IPS-NIHi7 (cell line): ENCODE results near the gene WDR70.
"Not testable (repeated sequence)": the region's sequence is repeated elsewhere in the genome, so short reads cannot be mapped to it uniquely, and the experiment has no call there.

Source experiments
- DNase-seq: peaks from one replicate; pipeline ENCODE4 v3.0.0; 2012; ENCODE audit warnings: mixed read lengths; ENCODE audit errors: extremely low spot score

WDR70 gene

DNA sequence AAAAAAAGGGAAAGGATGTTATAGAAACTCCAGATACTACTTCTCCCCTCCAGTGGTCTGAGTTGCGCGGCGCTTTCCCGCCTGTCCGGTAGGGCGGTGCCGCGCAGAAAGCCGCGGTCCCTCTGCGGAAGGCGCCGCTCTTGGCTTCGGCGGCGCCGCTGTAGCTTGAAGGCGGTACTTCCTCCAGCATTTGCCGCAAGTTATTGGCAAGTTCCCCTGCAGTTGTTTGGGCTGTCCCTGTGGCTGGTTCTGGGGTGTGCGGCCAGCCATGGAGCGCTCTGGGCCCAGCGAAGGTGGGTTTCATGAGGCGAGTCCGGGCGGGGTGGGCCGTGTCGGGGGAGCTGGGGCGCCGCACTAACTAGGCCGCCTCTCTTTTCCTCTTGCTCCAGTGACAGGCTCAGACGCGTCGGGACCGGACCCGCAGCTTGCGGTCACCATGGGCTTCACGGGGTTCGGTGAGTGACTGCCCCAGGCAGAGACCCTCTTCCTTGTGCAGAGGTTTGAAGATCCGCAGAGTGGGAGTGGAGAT lies at the start of gene WDR70:
Gene WDR70 (plus strand): TSS at position 219 of the 529 bp plus-strand sequence. CDS start 50 bp downstream, at position 269.
- peak; percentile 77 for DNase-seq

DNA sequence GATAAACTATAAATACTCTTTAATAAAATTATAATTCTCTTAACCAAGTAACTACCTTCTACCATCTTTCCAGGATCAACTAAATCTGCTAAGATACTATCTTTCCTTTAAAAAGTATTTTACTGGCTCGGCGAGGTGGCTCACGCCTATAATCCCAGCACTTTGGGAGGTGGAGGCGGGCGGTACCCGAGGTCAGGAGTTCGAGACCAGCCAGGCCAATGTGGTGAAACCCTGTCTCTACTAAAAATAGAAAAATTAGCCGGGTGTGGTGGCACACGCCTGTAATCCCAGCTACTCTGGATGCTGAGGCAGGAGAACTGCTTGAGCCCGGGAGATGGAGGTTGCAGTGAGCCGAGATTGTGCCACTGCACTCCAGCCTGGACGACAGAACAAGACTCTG lies 44.4 kb upstream of the WDR70 start:
- not testable (repeated sequence) for DNase-seq

GRCh38 chr5:37342741-37343140 lies 36.4 kb upstream of the WDR70 start:
- not testable (repeated sequence) for DNase-seq

- no peak for DNase-seq
These were observed 24.0 kb upstream of the WDR70 start for GRCh38 chr5:37355161-37355560.

- no peak for DNase-seq
These were observed 8.6 kb upstream of the WDR70 start for GRCh38 chr5:37370550-37370863.

DNA sequence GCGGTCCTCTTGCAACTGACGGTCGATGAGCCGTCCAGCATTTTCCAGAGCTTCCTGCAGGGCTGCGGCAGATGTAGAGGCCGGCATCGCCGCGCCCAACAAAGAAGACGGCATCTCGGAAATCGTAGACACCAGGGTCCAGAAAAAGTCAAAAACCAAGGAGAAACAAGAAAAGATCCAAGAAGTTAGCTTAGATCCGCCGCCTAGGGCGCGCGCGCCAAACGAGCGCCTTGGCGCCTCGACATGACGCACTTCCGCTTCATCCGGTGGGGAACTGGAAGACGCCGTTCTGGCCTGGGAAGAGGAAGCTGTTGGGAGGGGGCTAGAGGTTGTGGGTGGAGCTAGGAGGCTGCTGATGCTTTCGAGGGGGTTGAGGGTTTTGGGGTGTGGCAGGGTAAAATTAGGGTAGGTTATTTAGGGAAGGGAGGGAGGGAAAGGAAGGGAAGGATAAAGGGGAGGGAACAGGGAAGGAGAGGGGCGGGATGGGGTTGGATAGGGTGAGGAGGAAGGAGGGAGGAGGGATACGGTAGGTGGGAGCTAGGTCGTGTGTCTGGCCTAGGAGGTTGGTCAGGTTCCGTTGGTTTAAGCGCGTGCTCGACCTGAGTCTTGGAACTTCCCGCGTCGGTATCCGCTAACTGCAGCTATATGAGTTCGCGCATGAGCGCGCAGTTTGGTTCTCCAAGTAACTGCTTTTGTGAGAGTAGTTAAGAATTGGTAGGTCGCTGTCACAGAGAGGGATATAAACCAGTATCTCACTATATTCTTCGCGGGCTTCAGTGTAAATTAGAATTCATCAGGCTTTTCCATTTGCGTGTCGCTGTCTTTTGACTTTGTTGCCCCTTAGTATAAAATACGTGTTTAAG lies 8.0 kb upstream of the WDR70 start, which contains the start of gene NUP155:
Gene NUP155 (minus strand): TSS at position 243 of the 863 bp plus-strand sequence. CDS start 129 bp downstream, at position 114.
- peak; percentile 97 for DNase-seq

DNA sequence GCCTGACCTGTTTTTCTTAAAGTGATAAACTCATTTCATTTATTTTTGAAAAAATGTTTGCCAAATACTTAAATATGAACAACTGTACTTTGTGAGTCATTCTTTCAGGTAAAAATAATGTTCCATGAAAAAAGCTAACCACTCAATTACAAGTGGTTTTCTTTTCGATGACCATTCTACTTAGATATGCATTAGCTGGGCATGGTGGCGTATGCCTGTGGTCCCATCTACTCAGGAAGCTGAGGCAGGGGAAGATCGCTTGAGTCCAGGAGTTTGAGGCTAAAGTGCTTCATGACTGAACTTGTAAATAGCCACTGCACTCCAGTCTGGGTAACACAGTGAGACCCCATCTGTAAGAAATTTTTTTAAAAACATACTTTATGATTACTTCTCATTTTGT lies 4.0 kb upstream of the WDR70 start:
- DNase-seq, result no peak

- DNase-seq, result not testable (repeated sequence)
These were observed 1.1 kb upstream of the WDR70 start for GRCh38 chr5:37378066-37378465.

DNA sequence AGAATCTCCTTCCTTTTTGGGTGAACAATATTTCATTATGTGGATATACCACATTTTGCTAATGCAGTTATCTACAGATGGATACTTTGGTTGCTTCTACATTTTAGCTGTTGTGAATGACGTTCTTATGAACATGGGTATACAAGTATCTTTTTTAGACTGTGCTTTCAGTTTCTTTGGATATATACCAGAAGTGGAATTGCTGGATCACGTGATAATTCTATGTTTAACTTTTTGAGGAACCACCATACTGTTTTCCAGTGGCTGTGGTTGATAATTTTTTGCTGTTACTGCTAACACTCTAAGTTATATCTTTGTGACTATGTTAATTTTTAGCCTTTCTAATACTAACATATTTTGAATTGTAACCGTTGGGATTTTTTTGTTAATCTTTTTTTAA lies 12.5 kb downstream of the WDR70 start:
- no peak for DNase-seq

DNA sequence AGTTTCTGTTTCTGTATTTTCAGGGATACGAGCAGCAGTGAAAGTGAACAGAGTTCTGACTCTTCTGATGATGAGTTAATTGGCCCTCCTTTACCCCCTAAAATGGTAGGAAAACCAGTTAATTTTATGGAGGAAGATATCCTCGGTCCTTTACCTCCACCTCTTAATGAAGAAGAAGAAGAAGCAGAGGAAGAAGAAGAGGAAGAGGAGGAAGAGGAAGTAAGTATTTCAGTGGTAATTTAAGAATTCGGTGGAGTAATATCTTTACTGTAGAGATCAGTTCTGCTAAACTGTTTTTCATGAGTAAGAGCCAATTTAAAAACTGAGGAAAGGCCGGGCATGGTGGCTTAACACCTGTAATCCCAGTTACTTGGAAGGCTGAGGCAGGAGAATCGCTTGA lies 17.2 kb downstream of the WDR70 start:
- DNase-seq, result no peak

GRCh38 chr5:37400501-37400900 lies 21.4 kb downstream of the WDR70 start:
- DNase-seq, result no peak

- DNase-seq, result no peak
These were observed 33.4 kb downstream of the WDR70 start for GRCh38 chr5:37412515-37412914.

GRCh38 chr5:37415456-37415855 lies 36.3 kb downstream of the WDR70 start:
- not testable (repeated sequence) for DNase-seq

GRCh38 chr5:37417347-37417746 lies 38.2 kb downstream of the WDR70 start:
- DNase-seq, result no peak

- DNase-seq, result no peak
These were observed 45.3 kb downstream of the WDR70 start for GRCh38 chr5:37424441-37424840.

- DNase-seq, result no peak
These were observed 48.9 kb downstream of the WDR70 start for GRCh38 chr5:37428044-37428443.

- no peak for DNase-seq
These were observed 56.1 kb downstream of the WDR70 start for GRCh38 chr5:37435261-37435660.

GRCh38 chr5:37436146-37436934 lies 57.2 kb downstream of the WDR70 start:
- DNase-seq, result no peak

DNA sequence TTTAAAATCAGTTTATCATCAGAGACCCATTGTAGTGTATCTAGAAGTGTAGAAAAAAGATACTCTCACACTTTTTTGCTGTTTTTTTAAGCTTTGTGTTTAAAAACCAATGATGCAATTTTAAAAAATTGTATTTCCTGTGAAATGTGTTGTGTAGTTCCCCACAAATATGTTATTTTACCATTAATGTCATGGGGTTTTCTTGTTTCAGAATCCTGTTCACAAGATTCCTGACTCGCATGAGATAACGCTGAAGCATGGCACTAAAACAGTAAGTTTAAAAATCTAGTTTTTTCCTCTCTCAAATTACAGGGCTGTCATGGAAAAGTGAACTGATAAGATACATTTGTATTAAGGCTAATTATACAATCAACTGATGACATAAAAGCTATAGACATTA lies 58.6 kb downstream of the WDR70 start:
- no peak for DNase-seq

DNA sequence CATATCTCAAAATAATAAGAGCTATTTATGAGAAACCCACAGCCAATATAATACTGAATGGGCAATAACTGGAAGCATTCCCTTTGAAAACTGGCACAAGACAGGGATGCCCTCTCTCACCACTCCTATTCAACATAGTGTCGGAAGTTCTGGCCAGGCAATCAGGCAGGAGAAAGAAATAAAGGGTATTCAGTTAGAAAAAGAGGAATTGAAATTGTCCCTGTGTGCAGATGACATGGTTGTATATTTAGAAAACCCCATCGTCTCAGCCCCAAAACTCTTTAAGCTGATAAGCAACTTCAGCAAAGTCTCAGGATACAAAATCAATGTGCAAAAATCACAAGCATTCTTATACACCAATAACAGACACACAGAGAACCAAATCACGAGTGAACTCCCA lies 66.7 kb downstream of the WDR70 start:
- DNase-seq, result not testable (repeated sequence)

DNA sequence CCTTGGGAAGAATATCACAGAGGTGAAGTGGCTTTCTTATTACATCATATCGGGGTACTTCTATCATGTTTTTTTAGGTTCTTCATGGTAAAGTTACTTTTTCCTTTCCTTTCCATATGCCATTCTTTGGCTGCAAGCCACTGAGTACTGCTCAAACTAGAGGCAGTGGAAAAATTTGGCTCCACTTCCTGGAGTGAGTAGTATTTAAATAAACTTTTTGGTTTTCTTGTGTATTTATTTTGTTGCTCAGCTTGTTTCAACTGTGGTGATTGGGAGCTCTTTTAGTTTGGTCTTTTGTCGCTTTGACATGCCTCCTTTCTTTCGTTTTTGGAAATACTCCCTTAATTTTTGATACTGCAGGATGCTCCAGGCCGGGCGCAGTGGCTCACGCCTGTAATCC lies 69.8 kb downstream of the WDR70 start:
- no peak for DNase-seq

DNA sequence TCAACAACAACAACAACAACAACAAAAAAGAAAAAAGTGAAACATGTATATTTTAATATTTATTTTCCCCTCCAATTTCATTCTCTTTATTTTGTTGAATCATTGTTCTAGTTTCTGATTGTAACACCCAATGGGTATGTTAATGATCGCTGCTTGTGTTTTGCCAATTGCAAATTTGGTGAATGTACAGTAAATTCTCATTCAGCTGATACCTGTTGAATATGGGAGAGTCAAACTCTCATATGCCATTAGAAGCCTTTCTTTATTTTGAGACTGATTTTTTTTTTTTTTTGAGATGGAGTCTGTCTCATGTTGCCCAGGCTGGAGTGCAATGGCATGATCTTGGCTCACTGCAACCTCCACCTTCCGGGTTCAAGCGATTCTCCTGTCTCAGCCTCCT lies 72.9 kb downstream of the WDR70 start:
- not testable (repeated sequence) for DNase-seq

DNA sequence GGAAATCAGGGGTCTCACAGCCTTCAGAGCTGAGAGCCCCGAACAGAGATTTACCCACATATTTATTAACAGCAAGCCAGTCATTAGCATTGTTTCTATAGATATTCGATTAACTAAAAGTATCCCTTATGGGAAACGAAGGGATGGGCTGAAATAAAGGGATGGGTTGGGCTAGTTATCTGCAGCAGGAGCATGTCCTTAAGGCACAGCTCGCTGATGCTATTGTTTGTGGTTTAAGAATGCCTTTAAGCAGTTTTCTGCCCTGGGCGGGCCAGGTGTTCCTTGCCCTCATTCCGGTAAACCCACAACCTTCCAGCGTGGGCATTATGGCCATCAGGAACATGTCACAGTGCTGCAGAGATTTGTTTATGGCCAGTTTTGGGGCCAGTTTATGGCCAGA lies 74.1 kb downstream of the WDR70 start:
- DNase-seq, result not testable (repeated sequence)
